ENCODE data around the gene ESD. TPM values are rescaled to one million over a fixed set of nuclear protein-coding genes. Genes with fewer than 3 reads are reported as not detected.

The ESD gene
- total RNA-seq, 1 donor from 2014 or later = 96.9 TPM

DNA sequence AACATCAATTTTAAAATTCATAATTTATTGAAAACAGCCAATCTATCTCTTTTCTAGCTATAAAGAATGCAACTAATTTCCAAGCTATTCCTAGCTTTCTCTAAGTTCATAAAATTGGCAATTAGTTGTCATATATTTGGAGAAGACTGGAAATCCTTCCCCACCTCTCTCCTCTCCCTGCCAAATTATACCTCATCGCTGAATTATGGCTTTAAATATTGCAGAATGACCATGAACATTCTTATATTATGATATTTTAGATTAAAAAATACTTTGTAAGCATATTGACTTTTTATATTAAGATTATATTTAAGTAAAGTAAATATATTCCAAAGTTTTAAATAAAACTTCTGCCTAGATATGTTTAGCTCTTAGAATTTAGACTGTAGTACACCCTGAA lies 58.2 kb downstream of the ESD start:
- TF ChIP-seq, protein P1, sequence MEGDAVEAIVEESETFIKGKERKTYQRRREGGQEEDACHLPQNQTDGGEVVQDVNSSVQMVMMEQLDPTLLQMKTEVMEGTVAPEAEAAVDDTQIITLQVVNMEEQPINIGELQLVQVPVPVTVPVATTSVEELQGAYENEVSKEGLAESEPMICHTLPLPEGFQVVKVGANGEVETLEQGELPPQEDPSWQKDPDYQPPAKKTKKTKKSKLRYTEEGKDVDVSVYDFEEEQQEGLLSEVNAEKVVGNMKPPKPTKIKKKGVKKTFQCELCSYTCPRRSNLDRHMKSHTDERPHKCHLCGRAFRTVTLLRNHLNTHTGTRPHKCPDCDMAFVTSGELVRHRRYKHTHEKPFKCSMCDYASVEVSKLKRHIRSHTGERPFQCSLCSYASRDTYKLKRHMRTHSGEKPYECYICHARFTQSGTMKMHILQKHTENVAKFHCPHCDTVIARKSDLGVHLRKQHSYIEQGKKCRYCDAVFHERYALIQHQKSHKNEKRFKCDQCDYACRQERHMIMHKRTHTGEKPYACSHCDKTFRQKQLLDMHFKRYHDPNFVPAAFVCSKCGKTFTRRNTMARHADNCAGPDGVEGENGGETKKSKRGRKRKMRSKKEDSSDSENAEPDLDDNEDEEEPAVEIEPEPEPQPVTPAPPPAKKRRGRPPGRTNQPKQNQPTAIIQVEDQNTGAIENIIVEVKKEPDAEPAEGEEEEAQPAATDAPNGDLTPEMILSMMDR (IDR thresholded peaks at IDR 0.05; ENCODE audit: unreplicated experiment) = no peak
- DNase-seq (ENCODE audit: low spot score, unreplicated experiment) = no peak
- H3K27ac Mint-ChIP-seq = no peak overlapping the region
- no peak overlapping the region for H3K4me3 Mint-ChIP-seq (ENCODE audit: low read depth)
- no peaks in the 10 kb centered on the region for H3K9me3 Mint-ChIP-seq (ENCODE audit: low read depth)
- H3K27me3 Mint-ChIP-seq = no peaks in the 10 kb centered on the region
- H3K36me3 Mint-ChIP-seq (ENCODE audit: insufficient read depth) = peaks cover 8% of the 10 kb centered on the region
- no peaks in the 10 kb centered on the region for H3K4me1 Mint-ChIP-seq (ENCODE audit: low read depth)

DNA sequence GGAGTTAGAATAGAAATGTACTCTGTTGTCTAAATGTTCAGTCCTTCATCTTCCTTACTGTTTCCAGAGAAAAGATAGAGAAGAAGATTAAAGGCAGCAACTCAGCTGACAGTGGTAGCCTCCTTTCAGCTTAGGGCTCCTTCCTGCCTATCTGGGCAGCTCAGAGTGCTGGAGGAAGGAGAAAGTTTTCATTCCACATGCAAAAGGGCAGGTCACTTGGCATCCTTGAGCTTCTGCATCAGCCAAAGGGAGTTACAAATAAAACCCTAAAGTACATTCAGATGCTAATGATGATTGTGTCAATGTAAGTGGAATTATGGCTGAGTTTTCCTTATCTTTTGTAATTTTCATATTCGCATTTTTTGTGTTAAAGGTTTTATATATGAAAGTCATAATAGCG lies 58.9 kb downstream of the ESD start:
- Mint-ChIP-seq H3K27me3 (no peaks in the 10 kb centered on the region), H3K9me3 (ENCODE audit: low read depth) (no peaks in the 10 kb centered on the region), H3K4me1 (ENCODE audit: low read depth) (no peaks in the 10 kb centered on the region), H3K36me3 (ENCODE audit: insufficient read depth) (peaks cover 8% of the 10 kb centered on the region), H3K4me3 (ENCODE audit: low read depth) (no peak overlapping the region), H3K27ac (no peak overlapping the region)
- no peak for DNase-seq (ENCODE audit: low spot score, unreplicated experiment)
- TF ChIP-seq, protein P1 (IDR thresholded peaks at IDR 0.05; ENCODE audit: unreplicated experiment) = no peak

DNA sequence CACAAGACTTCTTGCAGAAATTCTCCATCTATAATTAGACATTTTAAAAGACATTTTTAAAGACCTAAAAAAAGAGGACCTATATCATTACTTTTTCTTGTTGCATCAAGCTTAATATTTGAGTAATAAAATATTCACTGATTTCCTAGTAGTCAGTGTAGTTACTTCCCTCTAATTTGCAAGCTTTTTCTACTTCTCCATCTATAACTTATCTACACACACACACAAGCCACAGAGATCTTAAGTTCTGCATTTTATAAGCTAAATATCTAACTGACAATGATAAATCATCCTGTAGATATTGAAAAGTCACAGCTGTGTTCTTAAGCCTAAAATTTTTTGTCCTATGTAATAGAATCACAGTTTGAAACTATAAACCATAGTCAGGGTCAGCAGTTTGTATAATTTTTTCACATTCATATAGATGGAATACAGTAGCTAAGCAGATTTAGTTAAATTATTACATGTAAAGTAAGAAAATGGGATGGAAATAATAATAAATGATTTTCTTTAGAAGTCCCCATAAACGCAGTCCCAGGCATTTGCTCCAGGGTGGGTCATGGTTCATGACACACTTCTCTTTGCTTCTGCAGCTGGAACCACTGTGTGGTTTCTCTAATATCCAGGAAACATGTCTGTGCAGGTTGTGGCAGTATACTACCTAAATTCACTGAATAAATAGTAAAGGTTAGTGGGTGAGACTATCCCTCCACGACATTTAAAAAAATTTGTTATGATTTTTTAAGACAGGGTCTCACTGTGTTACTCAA lies 60.2 kb downstream of the ESD start:
- no peaks in the 10 kb centered on the region for H3K4me1 Mint-ChIP-seq (ENCODE audit: low read depth)
- DNase-seq (ENCODE audit: low spot score, unreplicated experiment) = no peak
- H3K36me3 Mint-ChIP-seq (ENCODE audit: insufficient read depth) = peaks cover 8% of the 10 kb centered on the region
- no peak overlapping the region for H3K27ac Mint-ChIP-seq
- no peaks in the 10 kb centered on the region for H3K9me3 Mint-ChIP-seq (ENCODE audit: low read depth)
- TF ChIP-seq, protein P1 (IDR thresholded peaks at IDR 0.05; ENCODE audit: unreplicated experiment) = no peak
- H3K4me3 Mint-ChIP-seq (ENCODE audit: low read depth) = no peak overlapping the region
- no peaks in the 10 kb centered on the region for H3K27me3 Mint-ChIP-seq

DNA sequence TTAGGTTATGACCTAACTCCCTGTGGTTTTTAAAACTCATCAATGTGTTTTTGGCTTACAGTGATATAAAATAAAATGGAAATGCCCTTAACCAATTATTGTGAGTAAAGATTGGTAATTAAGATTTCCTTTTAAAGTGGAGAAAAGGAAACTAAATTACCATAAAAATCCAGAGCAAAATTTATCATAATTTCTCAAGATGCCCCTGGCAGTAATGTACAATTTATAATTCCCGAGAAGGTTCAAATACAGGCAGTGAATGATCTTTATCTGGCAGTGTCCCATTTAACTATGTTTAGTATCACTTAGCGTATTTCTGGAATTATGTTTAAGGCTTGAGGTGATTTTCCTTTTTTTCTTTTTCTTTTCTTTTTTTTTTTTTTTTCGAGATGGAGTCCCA lies 61.5 kb downstream of the ESD start:
- Mint-ChIP-seq H3K4me3 (ENCODE audit: low read depth) (no peak overlapping the region), H3K27me3 (no peaks in the 10 kb centered on the region)
- DNase-seq (ENCODE audit: low spot score, unreplicated experiment) = no peak

DNA sequence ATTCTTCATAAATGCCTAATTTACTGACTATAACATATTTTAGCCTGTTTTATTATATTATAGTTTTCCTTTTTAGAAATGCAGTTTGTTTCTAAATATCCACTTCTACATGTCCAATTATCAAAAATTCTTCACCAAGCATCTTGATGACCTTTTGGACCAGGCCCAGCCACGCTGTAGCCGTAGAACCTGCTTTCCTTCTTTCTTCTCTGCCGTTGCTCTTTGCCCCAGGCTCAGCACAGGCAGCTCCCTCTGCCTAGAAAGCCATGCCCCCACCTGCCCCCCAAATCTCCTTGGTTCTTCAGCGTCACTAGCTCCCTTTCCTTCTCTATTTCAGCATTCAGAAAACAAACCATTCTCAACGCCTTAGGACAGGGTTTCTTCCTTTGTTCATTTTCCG lies 65.4 kb downstream of the ESD start:
- Mint-ChIP-seq H3K36me3 (ENCODE audit: insufficient read depth) (peaks cover 31% of the 10 kb centered on the region), H3K4me1 (ENCODE audit: low read depth) (no peaks in the 10 kb centered on the region), H3K27me3 (no peaks in the 10 kb centered on the region), H3K27ac (no peak overlapping the region), H3K4me3 (ENCODE audit: low read depth) (no peak overlapping the region), H3K9me3 (ENCODE audit: low read depth) (no peaks in the 10 kb centered on the region)
- DNase-seq (ENCODE audit: low spot score, unreplicated experiment) = no peak
- TF ChIP-seq, protein P1 (IDR thresholded peaks at IDR 0.05; ENCODE audit: unreplicated experiment) = no peak

More for the DNA sequence above, 61.5 kb downstream of the ESD start:
- Mint-ChIP-seq H3K9me3 (ENCODE audit: low read depth) (no peaks in the 10 kb centered on the region), H3K27ac (no peak overlapping the region), H3K36me3 (ENCODE audit: insufficient read depth) (peaks cover 13% of the 10 kb centered on the region), H3K4me1 (ENCODE audit: low read depth) (no peaks in the 10 kb centered on the region)
- TF ChIP-seq, protein P1 (IDR thresholded peaks at IDR 0.05; ENCODE audit: unreplicated experiment) = no peak
